ENCODE results near the gene CALU. TPM values are rescaled to one million over a fixed set of nuclear protein-coding genes. Genes with fewer than 3 reads are reported as not detected.

CALU gene
- total and polyA plus RNA-seq, 2 donors (not counting 1 experiment from before 2014, with no cell fraction given) = 5.1 to 11.2 TPM

- TF ChIP-seq EZH2 (IDR thresholded peaks at IDR 0.05; ENCODE audit: borderline replicate concordance, insufficient read depth, low read depth, low read length, poor library complexity, severe bottlenecking) (no peak), CTCF (IDR thresholded peaks at IDR 0.05) (no peak)
- Histone ChIP-seq H3K4me3 (ENCODE audit: control extremely low read depth in 1 of 5, extremely low read depth in 1 of 5, insufficient read depth in 1 of 5, low read depth in 2 of 5, low read length in 4 of 5) (peak overlapping the region in 4 of 5 experiments; percentile 66 to 87 (median 78)), H3K9me3 (ENCODE audit: control extremely low read depth in 1 of 3, control insufficient read depth in 2 of 3, insufficient read depth in 1 of 3, low read length in 2 of 3) (no peaks in the 10 kb centered on the region), H3K4me2 (replicated peaks; ENCODE audit: low read depth, low read length, poor library complexity, severe bottlenecking) (peak overlapping the region; percentile 100), H3K9ac (ENCODE audit: low read length) (peak overlapping the region; percentile 84), H3K27me3 (replicated peaks in 1 of 4; ENCODE audit: control extremely low read depth in 1 of 4, control insufficient read depth in 3 of 4, insufficient read depth in 4 of 4, low read length in 3 of 4) (no peaks in the 10 kb centered on the region), H3K79me2 (ENCODE audit: control insufficient read depth, insufficient read depth, low read length) (no peaks in the 10 kb centered on the region), H3K4me1 (ENCODE audit: control insufficient read depth in 2 of 2, insufficient read depth in 2 of 2, low read length in 2 of 2) (peaks cover 9 to 15% of the 10 kb centered on the region in 2 donors), H3K36me3 (replicated peaks in 1 of 2; ENCODE audit: control extremely low read depth in 1 of 2, control insufficient read depth in 1 of 2, extremely low read depth in 1 of 2, insufficient read depth in 2 of 2, low read length in 1 of 2) (no peaks in the 10 kb centered on the region), H4K20me1 (ENCODE audit: control insufficient read depth, insufficient read depth, low read length, poor library complexity, severe bottlenecking) (no peaks in the 10 kb centered on the region), H3K27ac (ENCODE audit: low read length in 2 of 2) (no peak overlapping the region), H2AFZ (ENCODE audit: insufficient read depth, low read depth, low read length, poor library complexity, severe bottlenecking) (peak overlapping the region; percentile 96)
- Mint-ChIP-seq H3K9me3 (ENCODE audit: insufficient read depth) (no peaks in the 10 kb centered on the region), H3K4me3 (peak overlapping the region; percentile 84), H3K4me1 (peaks cover 9% of the 10 kb centered on the region), H3K27ac (no peak overlapping the region), H3K27me3 (no peaks in the 10 kb centered on the region)
- ChIA-PET POLR2A (interaction anchor here (0.7 kb wide), 1 partner anchor 14 kb away, joined by 9 read pairs; no protein-coding TSS in a partner anchor), CTCF (interaction anchor here (1.2 to 1.3 kb wide), 2 partner anchors 11 to 50 kb away, joined by 3 read pairs; no protein-coding TSS in a partner anchor)
- intact Hi-C loops (cut with micrococcal nuclease) = loop anchor here (1.0 to 2.0 kb wide), 3 partner anchors 53 to 91 kb away; partner anchors contain the start of genes ATP6V1F and CALU
- no peak for ATAC-seq (ENCODE audit: low read depth)
- DNase-seq = no peak
- WGBS (ENCODE audit: insufficient coverage) = 17% methylated on average over 1 of the region's 9 CpGs
Measured at GRCh38 chr7:128791972-128792327, 52.8 kb downstream of the CALU start.

- intact Hi-C loops (cut with micrococcal nuclease) = no loop called here
- peaks cover 9% of the 10 kb centered on the region for H3K4me1 Mint-ChIP-seq
- Histone ChIP-seq H3K27ac (ENCODE audit: low read length in 2 of 2) (no peak overlapping the region), H3K27me3 (replicated peaks in 1 of 4; ENCODE audit: control extremely low read depth in 1 of 4, control insufficient read depth in 3 of 4, insufficient read depth in 4 of 4, low read length in 3 of 4) (no peaks in the 10 kb centered on the region), H3K9ac (ENCODE audit: low read length) (no peak overlapping the region), H3K4me2 (replicated peaks; ENCODE audit: low read depth, low read length, poor library complexity, severe bottlenecking) (no peak overlapping the region), H3K4me1 (ENCODE audit: control insufficient read depth in 2 of 2, insufficient read depth in 2 of 2, low read length in 2 of 2) (peaks cover 9 to 15% of the 10 kb centered on the region in 2 donors), H2AFZ (ENCODE audit: insufficient read depth, low read depth, low read length, poor library complexity, severe bottlenecking) (no peak overlapping the region), H3K79me2 (ENCODE audit: control insufficient read depth, insufficient read depth, low read length) (no peaks in the 10 kb centered on the region), H3K9me3 (ENCODE audit: control extremely low read depth in 1 of 3, control insufficient read depth in 2 of 3, insufficient read depth in 1 of 3, low read length in 2 of 3) (no peaks in the 10 kb centered on the region), H3K36me3 (replicated peaks in 1 of 2; ENCODE audit: control extremely low read depth in 1 of 2, control insufficient read depth in 1 of 2, extremely low read depth in 1 of 2, insufficient read depth in 2 of 2, low read length in 1 of 2) (no peaks in the 10 kb centered on the region), H3K4me3 (ENCODE audit: control extremely low read depth in 1 of 5, extremely low read depth in 1 of 5, insufficient read depth in 1 of 5, low read depth in 2 of 5, low read length in 4 of 5) (no peak overlapping the region), H4K20me1 (ENCODE audit: control insufficient read depth, insufficient read depth, low read length, poor library complexity, severe bottlenecking) (no peaks in the 10 kb centered on the region)
- DNase-seq = no peak
- H3K27me3 Mint-ChIP-seq = no peaks in the 10 kb centered on the region
- no peak for TF ChIP-seq EZH2 (IDR thresholded peaks at IDR 0.05; ENCODE audit: borderline replicate concordance, insufficient read depth, low read depth, low read length, poor library complexity, severe bottlenecking)
- ChIA-PET POLR2A (interaction anchor here (0.6 to 0.7 kb wide), 2 partner anchors 14 to 706 kb away, joined by 3 to 9 read pairs; no protein-coding TSS in a partner anchor), CTCF (interaction anchor here (1.2 to 1.3 kb wide), 2 partner anchors 12 to 49 kb away, joined by 3 read pairs; no protein-coding TSS in a partner anchor)
- H3K4me3 Mint-ChIP-seq = peak overlapping the region; percentile 75
- no peak for ATAC-seq (ENCODE audit: low read depth)
- peak overlapping the region; percentile 57 for H3K27ac Mint-ChIP-seq
- H3K9me3 Mint-ChIP-seq (ENCODE audit: insufficient read depth) = no peaks in the 10 kb centered on the region
- WGBS (ENCODE audit: insufficient coverage) = 60% methylated on average over 7 of the region's 10 CpGs
Measured at GRCh38 chr7:128792471-128793180, 53.5 kb downstream of the CALU start.

Data from B cell (primary cell).